DND-41 (cell line): ENCODE results near the gene EPAS1.

ENCODE experiments used
- ATAC-seq: fragments of 200-7000 bp; cut with Tn5 transposase; 3 replicates; pipeline ENCODE4 v1.9.1; 2021; ENCODE audit warnings: low read depth; ENCODE audit not compliant: insufficient read depth
- DNase-seq: peaks from one replicate; pipeline ENCODE4 v3.0.0-alpha.2; 2020
- H2AFZ ChIP-seq: 2 replicates; pipeline ENCODE4 v1.6.0; 2012; ENCODE audit warnings: low read depth, low read length
- H3K27ac ChIP-seq: 2 replicates; pipeline ENCODE4 v1.5.1; 2012; ENCODE audit warnings: low read length, inconsistent platforms
- H3K27me3 ChIP-seq: fragments of 200-600 bp; sonication (generic); 2 replicates; pipeline ENCODE4 v1.6.0; 2012; ENCODE audit warnings: low read length, mild to moderate bottlenecking, inconsistent platforms; ENCODE audit not compliant: insufficient read depth, poor library complexity
- H3K36me3 ChIP-seq: 2 replicates; pipeline ENCODE4 v1.5.1; 2012; ENCODE audit warnings: low read length, inconsistent platforms; ENCODE audit not compliant: insufficient read depth
- H3K4me1 ChIP-seq: 2 replicates; pipeline ENCODE4 v1.5.1; 2012; ENCODE audit warnings: mild to moderate bottlenecking, low read length; ENCODE audit not compliant: insufficient read depth
- H3K4me2 ChIP-seq: 2 replicates; pipeline ENCODE4 v1.6.0; 2012; ENCODE audit warnings: mild to moderate bottlenecking, moderate library complexity, low read length, inconsistent platforms; ENCODE audit not compliant: insufficient read depth
- H3K4me3 ChIP-seq, 2 experiments: fragments of 200-600 bp in 1 of 2; shearing (Covaris generic) in 1 of 2; 2 replicates each; pipeline ENCODE4 v1.5.1; 2012 to 2016; ENCODE audit warnings: inconsistent platforms in 2 of 2, low read length in 2 of 2, mild to moderate bottlenecking in 2 of 2, low read depth in 1 of 2, moderate library complexity in 1 of 2
- H3K79me2 ChIP-seq: 2 replicates; pipeline ENCODE4 v1.6.0; 2012; ENCODE audit warnings: low read length, inconsistent platforms; ENCODE audit not compliant: insufficient read depth
- H3K9ac ChIP-seq: 2 replicates; pipeline ENCODE4 v1.6.0; 2012; ENCODE audit warnings: low read depth, mild to moderate bottlenecking, inconsistent platforms, low read length, moderate library complexity
- H3K9me3 ChIP-seq: 2 replicates; pipeline ENCODE4 v1.5.1; 2012; ENCODE audit warnings: low read length, moderate library complexity, mild to moderate bottlenecking, inconsistent platforms; ENCODE audit not compliant: insufficient read depth, severe bottlenecking
- H4K20me1 ChIP-seq: 2 replicates; pipeline ENCODE4 v1.6.0; 2012; ENCODE audit warnings: low read length; ENCODE audit not compliant: insufficient read depth
- EZH2 ChIP-seq: IDR thresholded peaks from 3 replicates; pipeline ENCODE4 v1.6.1; 2012; ENCODE audit warnings: borderline replicate concordance, low read depth, mild to moderate bottlenecking, moderate library complexity, low read length, inconsistent platforms; ENCODE audit not compliant: severe bottlenecking
- TF ChIP-seq, protein P1 (sequence below): IDR thresholded peaks from 2 replicates; pipeline ENCODE4 v1.5.1; 2012; ENCODE audit warnings: borderline replicate concordance, low read length, moderate library complexity, mild to moderate bottlenecking; ENCODE audit not compliant: poor library complexity, severe bottlenecking; ENCODE audit errors: extremely low read depth

EPAS1 gene

GRCh38 chr2:46269001-46269400 is 28.2 kb upstream of the EPAS1 start:
- no peak for DNase-seq
- Histone ChIP-seq H3K79me2 (no peaks in the 10 kb centered on the region), H3K27ac (no peak overlapping the region)

DNA sequence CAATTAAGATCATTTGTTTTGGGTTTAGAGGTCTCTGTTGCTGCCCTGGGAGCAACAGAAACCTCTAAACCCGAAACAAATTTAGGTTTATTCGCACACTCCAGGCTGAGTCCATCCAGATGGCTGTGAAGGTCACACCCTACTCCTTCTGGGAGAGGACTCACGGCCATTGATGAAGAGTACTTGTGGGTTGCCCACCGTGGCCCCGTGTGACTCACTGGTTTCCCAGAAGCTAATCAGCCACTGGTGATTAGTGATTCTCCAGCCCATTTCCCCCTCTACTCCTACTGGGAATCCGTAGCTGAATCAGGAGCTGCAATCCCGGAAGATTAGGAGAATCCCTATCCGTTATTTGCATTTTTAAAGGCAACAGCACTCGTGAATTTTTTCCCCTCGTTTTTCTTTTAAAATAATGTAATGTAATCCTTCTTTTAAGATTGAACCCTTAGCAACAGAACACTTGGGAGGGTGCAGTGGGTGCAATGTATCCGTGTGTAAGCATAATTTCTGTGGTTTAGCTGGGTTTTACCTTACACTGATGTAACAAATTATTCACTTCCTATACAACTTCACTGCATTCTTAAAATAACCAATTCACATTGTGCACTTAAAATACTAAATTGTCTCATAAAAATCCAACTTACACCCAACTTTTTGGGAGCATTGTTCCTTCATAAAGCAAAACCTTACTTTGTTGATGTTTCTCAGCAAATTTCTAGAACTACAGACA is 27.5 kb upstream of the EPAS1 start:
- ATAC-seq (0 out of 3 replicates have a peak, but pooled peaks have one; percentile 43), DNase-seq (no peak)
- Histone ChIP-seq H3K27ac (no peak overlapping the region), H2AFZ (no peak overlapping the region), H3K27me3 (no peaks in the 10 kb centered on the region), H3K9me3 (no peaks in the 10 kb centered on the region), H4K20me1 (no peaks in the 10 kb centered on the region), H3K4me2 (no peak overlapping the region), H3K9ac (no peak overlapping the region), H3K4me3 (no peak overlapping the region), H3K36me3 (no peaks in the 10 kb centered on the region), H3K79me2 (no peaks in the 10 kb centered on the region), H3K4me1 (peaks cover 9% of the 10 kb centered on the region)
- TF ChIP-seq, protein P1, sequence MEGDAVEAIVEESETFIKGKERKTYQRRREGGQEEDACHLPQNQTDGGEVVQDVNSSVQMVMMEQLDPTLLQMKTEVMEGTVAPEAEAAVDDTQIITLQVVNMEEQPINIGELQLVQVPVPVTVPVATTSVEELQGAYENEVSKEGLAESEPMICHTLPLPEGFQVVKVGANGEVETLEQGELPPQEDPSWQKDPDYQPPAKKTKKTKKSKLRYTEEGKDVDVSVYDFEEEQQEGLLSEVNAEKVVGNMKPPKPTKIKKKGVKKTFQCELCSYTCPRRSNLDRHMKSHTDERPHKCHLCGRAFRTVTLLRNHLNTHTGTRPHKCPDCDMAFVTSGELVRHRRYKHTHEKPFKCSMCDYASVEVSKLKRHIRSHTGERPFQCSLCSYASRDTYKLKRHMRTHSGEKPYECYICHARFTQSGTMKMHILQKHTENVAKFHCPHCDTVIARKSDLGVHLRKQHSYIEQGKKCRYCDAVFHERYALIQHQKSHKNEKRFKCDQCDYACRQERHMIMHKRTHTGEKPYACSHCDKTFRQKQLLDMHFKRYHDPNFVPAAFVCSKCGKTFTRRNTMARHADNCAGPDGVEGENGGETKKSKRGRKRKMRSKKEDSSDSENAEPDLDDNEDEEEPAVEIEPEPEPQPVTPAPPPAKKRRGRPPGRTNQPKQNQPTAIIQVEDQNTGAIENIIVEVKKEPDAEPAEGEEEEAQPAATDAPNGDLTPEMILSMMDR = no peak
- no peak for TF ChIP-seq EZH2

More at GRCh38 chr2:46269001-46269400, 28.2 kb upstream of the EPAS1 start:
- no peak overlapping the region for H2AFZ ChIP-seq
- no peaks in the 10 kb centered on the region for H4K20me1 ChIP-seq
- no peak for ATAC-seq
- H3K36me3 ChIP-seq = no peaks in the 10 kb centered on the region
- H3K4me3 ChIP-seq = no peak overlapping the region
- no peak overlapping the region for H3K9ac ChIP-seq
- no peaks in the 10 kb centered on the region for H3K27me3 ChIP-seq
- no peak overlapping the region for H3K4me2 ChIP-seq
- TF ChIP-seq, protein P1 = no peak
- no peak for TF ChIP-seq EZH2
- peaks cover 9% of the 10 kb centered on the region for H3K4me1 ChIP-seq
- H3K9me3 ChIP-seq = no peaks in the 10 kb centered on the region

DNA sequence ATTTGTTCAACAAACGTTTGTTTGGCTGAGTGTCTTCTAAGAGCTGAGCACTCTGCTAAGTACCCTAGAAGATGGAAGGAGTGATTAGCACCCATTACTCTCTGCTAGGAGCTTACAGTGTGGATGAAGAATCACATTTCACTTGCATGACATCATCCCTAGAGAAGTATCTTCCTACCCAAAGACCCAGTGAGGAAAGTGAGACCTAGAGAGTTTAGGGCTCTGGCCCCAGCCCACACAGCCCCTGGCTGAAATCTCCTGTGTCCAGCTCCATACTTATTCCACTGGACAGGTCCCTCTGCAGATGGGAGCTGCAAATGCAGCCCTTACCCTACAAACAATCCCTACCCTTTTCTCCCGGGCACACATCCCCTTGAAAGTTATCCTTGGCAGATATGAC is 26.8 kb upstream of the EPAS1 start:
- Histone ChIP-seq H2AFZ (no peak overlapping the region), H3K79me2 (no peaks in the 10 kb centered on the region), H3K9me3 (no peaks in the 10 kb centered on the region), H3K36me3 (no peaks in the 10 kb centered on the region), H3K4me1 (peaks cover 14% of the 10 kb centered on the region), H3K27me3 (no peaks in the 10 kb centered on the region), H3K27ac (no peak overlapping the region), H4K20me1 (no peaks in the 10 kb centered on the region), H3K9ac (no peak overlapping the region), H3K4me3 (no peak overlapping the region), H3K4me2 (no peak overlapping the region)
- TF ChIP-seq, protein P1 = no peak
- TF ChIP-seq EZH2 = no peak
- DNase-seq (no peak), ATAC-seq (no peak)
